Fibroblast of skin of abdomen (primary cell): ENCODE data around the gene FAM98C.

ENCODE experiments used
- DNase-seq: peaks from one replicate; pipeline ENCODE4 v3.0.0-alpha.2; 2013

Gene FAM98C

GRCh38 chr19:38457690-38458405 lies 55.0 kb downstream of the FAM98C start:
- DNase-seq, result no peak
